Sigmoid colon (tissue), 4 donors: ENCODE measurements around the gene C1QTNF6.

Experiments used
- POLR2AphosphoS5 ChIP-seq, 4 donors: sonication (generic); formaldehyde crosslinking; IDR thresholded peaks; one replicate each; pipeline ENCODE4 v1.6.1; 2017; ENCODE audit warnings: antibody characterized with exemption in 4 of 4
- TF ChIP-seq, protein P1 (sequence below), 4 experiments: fragments of 450-650 bp in 3 of 4; fragments of 200-600 bp in 1 of 4; IDR thresholded peaks; one replicate each; pipeline ENCODE4 v1.5.1; 2016 to 2019; ENCODE audit warnings: antibody characterized with exemption in 4 of 4, mild to moderate bottlenecking in 3 of 4, moderate library complexity in 2 of 4

DNA sequence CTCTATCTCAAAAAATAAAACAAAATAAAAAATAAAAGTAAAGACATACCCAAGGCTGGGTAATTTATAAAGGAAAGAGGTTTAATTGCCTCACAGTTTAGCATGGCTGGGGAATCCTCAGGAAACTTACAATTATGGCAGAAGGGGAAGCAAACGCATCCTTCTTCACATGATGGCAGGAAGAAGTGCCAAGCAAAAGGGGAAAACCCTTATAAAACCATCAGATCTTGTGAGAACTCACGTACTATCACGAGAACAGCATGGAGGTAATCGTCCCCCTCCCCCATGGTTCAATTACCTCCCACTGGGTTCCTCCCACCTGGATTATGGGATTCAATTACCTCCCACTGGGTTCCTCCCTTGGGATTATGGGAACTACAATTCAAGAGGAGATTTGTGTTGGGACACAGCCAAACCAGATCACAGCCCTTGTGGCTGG lies 32.5 kb upstream of the C1QTNF6 start:
- TF ChIP-seq, protein P1, sequence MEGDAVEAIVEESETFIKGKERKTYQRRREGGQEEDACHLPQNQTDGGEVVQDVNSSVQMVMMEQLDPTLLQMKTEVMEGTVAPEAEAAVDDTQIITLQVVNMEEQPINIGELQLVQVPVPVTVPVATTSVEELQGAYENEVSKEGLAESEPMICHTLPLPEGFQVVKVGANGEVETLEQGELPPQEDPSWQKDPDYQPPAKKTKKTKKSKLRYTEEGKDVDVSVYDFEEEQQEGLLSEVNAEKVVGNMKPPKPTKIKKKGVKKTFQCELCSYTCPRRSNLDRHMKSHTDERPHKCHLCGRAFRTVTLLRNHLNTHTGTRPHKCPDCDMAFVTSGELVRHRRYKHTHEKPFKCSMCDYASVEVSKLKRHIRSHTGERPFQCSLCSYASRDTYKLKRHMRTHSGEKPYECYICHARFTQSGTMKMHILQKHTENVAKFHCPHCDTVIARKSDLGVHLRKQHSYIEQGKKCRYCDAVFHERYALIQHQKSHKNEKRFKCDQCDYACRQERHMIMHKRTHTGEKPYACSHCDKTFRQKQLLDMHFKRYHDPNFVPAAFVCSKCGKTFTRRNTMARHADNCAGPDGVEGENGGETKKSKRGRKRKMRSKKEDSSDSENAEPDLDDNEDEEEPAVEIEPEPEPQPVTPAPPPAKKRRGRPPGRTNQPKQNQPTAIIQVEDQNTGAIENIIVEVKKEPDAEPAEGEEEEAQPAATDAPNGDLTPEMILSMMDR (IDR thresholded peaks at IDR 0.05), result no peak
- no peak for TF ChIP-seq POLR2AphosphoS5 (IDR thresholded peaks at IDR 0.05)
